Prostate gland (tissue), 2 donors: ENCODE data around the gene SCN3A. TPM values are rescaled to one million over a fixed set of nuclear protein-coding genes. Genes with fewer than 3 reads are reported as not detected.

ENCODE experiments used
- DNase-seq: peaks from one replicate; pipeline ENCODE4 v3.0.0-alpha.2; 2019; ENCODE audit warnings: low spot score
- H3K27ac ChIP-seq, 2 donors: fragments of 200-600 bp; sonication (generic); 2 replicates each; pipeline ENCODE4 v1.5.1; 2017 to 2019
- H3K27me3 ChIP-seq: fragments of 200-600 bp; sonication (generic); replicated peaks from 2 replicates; pipeline ENCODE4 v1.5.1; 2019; ENCODE audit not compliant: insufficient read depth
- H3K36me3 ChIP-seq, 2 donors: fragments of 200-600 bp; sonication (generic); 1 replicate in 1 of 2; 2 replicates in 1 of 2; pipeline versions ENCODE4 v1.5.1 to v1.8.1; 2017 to 2019
- H3K4me1 ChIP-seq: fragments of 200-600 bp; sonication (generic); replicated peaks from 2 replicates; pipeline ENCODE4 v1.5.1; 2019
- H3K4me3 ChIP-seq, 2 donors: fragments of 200-600 bp; sonication (generic); 2 replicates each; pipeline ENCODE4 v1.5.1; 2017 to 2019
- H3K9me3 ChIP-seq: fragments of 200-600 bp; sonication (generic); 2 replicates; pipeline ENCODE4 v1.5.1; 2017
- CTCF ChIP-seq, 4 experiments: fragments of 200-600 bp in 2 of 4; fragments of 450-650 bp in 2 of 4; sonication (generic) in 2 of 4; IDR thresholded peaks; 1 replicate in 3 of 4; 2 replicates in 1 of 4; pipeline ENCODE4 v1.5.1; 2016 to 2019; ENCODE audit warnings: antibody characterized with exemption in 4 of 4, mild to moderate bottlenecking in 2 of 4, moderate library complexity in 2 of 4
- POLR2A ChIP-seq: fragments of 450-650 bp; IDR thresholded peaks from one replicate; pipeline ENCODE4 v1.6.1; 2016; ENCODE audit warnings: antibody characterized with exemption, mild to moderate bottlenecking
- POLR2AphosphoS5 ChIP-seq: sonication (generic); formaldehyde crosslinking; IDR thresholded peaks from one replicate; pipeline ENCODE4 v1.6.1; 2017; ENCODE audit warnings: antibody characterized with exemption
- WGBS: methylation state at CpG from one replicate; pipeline ENCODE4 v1.1.5; 2018; 5-methylcytosine and 5-hydroxymethylcytosine counted together
- intact Hi-C: fragments of 100-400 bp; cut with DNase I; formaldehyde crosslinking; loops from one replicate; pipeline ENCODE4 v1.14.2; 2022
- total RNA-seq, 2 donors: library from RNA; depleted of rRNA; stranded (reverse); fragments of >200 nt; gene quantifications; one replicate each; pipeline ENCODE4 v1.1.0, GENCODE V29; 2016

The SCN3A gene
- total RNA-seq, 2 donors from 2014 or later = 0.09 to 1.6 TPM

- H3K36me3 ChIP-seq = no peaks in the 10 kb centered on the region
- H3K9me3 ChIP-seq = no peaks in the 10 kb centered on the region
- no peak for DNase-seq
- no peak overlapping the region for H3K27ac ChIP-seq
- TF ChIP-seq POLR2A (no peak), CTCF (IDR thresholded peaks at IDR 0.05) (no peak), POLR2AphosphoS5 (no peak)
- no peaks in the 10 kb centered on the region for H3K4me1 ChIP-seq
- H3K27me3 ChIP-seq = no peaks in the 10 kb centered on the region
- intact Hi-C loops = no loop called here
- WGBS = 26% methylated on average over 6 of the region's 6 CpGs
- H3K4me3 ChIP-seq = no peak overlapping the region
Measured at GRCh38 chr2:165055082-165055851, 148.6 kb downstream of the SCN3A start.

GRCh38 chr2:165054652-165055051 is 149.2 kb downstream of the SCN3A start:
- H3K27ac ChIP-seq = no peak overlapping the region
- TF ChIP-seq POLR2AphosphoS5 (no peak), POLR2A (no peak), CTCF (IDR thresholded peaks at IDR 0.05) (no peak)

GRCh38 chr2:165044505-165045303 is 159.1 kb downstream of the SCN3A start:
- Histone ChIP-seq H3K4me1 (no peaks in the 10 kb centered on the region), H3K27me3 (no peaks in the 10 kb centered on the region), H3K9me3 (no peaks in the 10 kb centered on the region), H3K4me3 (no peak overlapping the region), H3K36me3 (no peaks in the 10 kb centered on the region), H3K27ac (no peak overlapping the region)
- DNase-seq = no peak
- WGBS = 87% methylated on average over 6 of the region's 6 CpGs
- intact Hi-C loops = no loop called here
- no peak for TF ChIP-seq POLR2AphosphoS5
- no peak for TF ChIP-seq POLR2A
- no peak for TF ChIP-seq CTCF (IDR thresholded peaks at IDR 0.05)

More at GRCh38 chr2:165054652-165055051, 149.2 kb downstream of the SCN3A start:
- Histone ChIP-seq H3K4me1 (no peaks in the 10 kb centered on the region), H3K27me3 (no peaks in the 10 kb centered on the region), H3K9me3 (no peaks in the 10 kb centered on the region), H3K36me3 (no peaks in the 10 kb centered on the region), H3K4me3 (no peak overlapping the region)
- intact Hi-C loops = no loop called here
- no peak for DNase-seq
- WGBS = 96% methylated on average over 3 of the region's 3 CpGs

Other genes starting within 250 kb of the SCN3A start
- gene SLC38A11, start 248.5 kb downstream of the SCN3A start, total RNA-seq = 1 to 10 TPM; 2.8 to 3.0 TPM
- 1 to 10 TPM in 1 of 2 donors, under 1 TPM in 1; 0.87 to 1.4 TPM for gene SCN2A, start 35.4 kb upstream of the SCN3A start, total RNA-seq